Measurements from ENCODE around the gene C6orf136.
A peak's percentile ranks its signal among the peaks of the same experiment; 100 is the strongest.

DNA sequence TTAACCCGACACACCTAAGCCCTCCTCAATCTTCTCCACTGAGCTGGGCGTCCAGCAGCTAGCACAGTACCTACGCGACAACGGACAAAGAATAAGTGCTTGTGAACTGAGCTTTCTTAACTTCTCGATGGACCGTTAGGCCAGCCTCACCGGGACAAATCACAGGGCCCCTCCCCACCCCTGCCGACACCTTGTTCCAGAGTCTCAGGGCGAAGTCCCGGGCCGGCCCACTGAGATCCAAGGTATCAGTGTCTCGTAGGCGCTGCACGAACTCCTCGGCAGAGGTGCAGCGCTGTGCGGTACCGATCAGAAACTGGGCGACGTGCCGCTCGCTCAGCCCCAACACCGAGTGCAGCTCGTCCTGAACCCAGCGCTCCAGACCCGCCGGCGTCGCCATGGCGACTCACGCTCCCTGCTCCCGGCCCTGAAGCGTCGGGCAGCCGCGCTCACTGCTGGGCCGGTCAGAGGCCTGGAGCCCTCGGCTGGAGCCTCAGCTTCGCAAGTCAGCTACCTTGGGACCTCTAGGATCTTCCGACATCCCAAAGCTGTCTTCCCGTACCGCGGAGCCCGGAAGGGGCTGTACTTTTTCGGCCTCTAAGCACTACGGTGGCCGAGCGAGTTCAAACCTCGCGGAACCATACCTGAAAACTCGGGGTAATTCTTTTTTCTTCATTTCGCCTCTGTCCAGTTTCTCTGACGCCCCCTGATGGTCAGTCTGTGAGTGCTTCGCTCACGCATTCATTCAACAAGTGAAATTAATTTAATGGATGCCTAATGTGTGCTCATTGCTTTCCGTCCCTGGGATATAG lies 25.7 kb downstream of the C6orf136 start, which contains the start of gene DHX16:
- peak in 1 of 2 donors; percentile 29 for TF ChIP-seq POLR2A (IDR thresholded peaks at IDR 0.05)
- TF ChIP-seq EP300 (IDR thresholded peaks at IDR 0.05): no peak
- TF ChIP-seq, protein P1, sequence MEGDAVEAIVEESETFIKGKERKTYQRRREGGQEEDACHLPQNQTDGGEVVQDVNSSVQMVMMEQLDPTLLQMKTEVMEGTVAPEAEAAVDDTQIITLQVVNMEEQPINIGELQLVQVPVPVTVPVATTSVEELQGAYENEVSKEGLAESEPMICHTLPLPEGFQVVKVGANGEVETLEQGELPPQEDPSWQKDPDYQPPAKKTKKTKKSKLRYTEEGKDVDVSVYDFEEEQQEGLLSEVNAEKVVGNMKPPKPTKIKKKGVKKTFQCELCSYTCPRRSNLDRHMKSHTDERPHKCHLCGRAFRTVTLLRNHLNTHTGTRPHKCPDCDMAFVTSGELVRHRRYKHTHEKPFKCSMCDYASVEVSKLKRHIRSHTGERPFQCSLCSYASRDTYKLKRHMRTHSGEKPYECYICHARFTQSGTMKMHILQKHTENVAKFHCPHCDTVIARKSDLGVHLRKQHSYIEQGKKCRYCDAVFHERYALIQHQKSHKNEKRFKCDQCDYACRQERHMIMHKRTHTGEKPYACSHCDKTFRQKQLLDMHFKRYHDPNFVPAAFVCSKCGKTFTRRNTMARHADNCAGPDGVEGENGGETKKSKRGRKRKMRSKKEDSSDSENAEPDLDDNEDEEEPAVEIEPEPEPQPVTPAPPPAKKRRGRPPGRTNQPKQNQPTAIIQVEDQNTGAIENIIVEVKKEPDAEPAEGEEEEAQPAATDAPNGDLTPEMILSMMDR (IDR thresholded peaks at IDR 0.05): peak in 3 of 4 experiments; percentile 83 to 94 (median 87)
- peak; percentile 90 for TF ChIP-seq POLR2AphosphoS5 (IDR thresholded peaks at IDR 0.05)
